GM18868 (cell line): Measurements from ENCODE around the gene PAWR.
"Not testable (repeated sequence)": the region's sequence is repeated elsewhere in the genome, so short reads cannot be mapped to it uniquely, and the experiment has no call there.

Source experiments
- ATAC-seq: cut with Tn5 transposase; IDR thresholded peaks from one replicate; pipeline ENCODE4 v1.9.1; 2021; ENCODE audit warnings: mild to moderate bottlenecking, moderate library complexity; ENCODE audit not compliant: unreplicated experiment

PAWR gene

GRCh38 chr12:79687711-79688260 is 3.0 kb downstream of the PAWR start:
- ATAC-seq: no peak

- no peak for ATAC-seq
These were observed 4.6 kb downstream of the PAWR start for GRCh38 chr12:79686171-79686570.

- ATAC-seq: no peak
These were observed 5.7 kb downstream of the PAWR start for GRCh38 chr12:79685068-79685467.

GRCh38 chr12:79684338-79684737 is 6.4 kb downstream of the PAWR start:
- ATAC-seq: not testable (repeated sequence)

- ATAC-seq: no peak
These were observed 8.2 kb downstream of the PAWR start for GRCh38 chr12:79682593-79682992.

GRCh38 chr12:79681008-79681590 is 9.7 kb downstream of the PAWR start:
- ATAC-seq: no peak

- ATAC-seq: no peak
These were observed 10.7 kb downstream of the PAWR start for GRCh38 chr12:79680051-79680450.

GRCh38 chr12:79678306-79678705 is 12.5 kb downstream of the PAWR start:
- no peak for ATAC-seq

GRCh38 chr12:79677672-79678071 is 13.1 kb downstream of the PAWR start:
- no peak for ATAC-seq

- no peak for ATAC-seq
These were observed 14.2 kb downstream of the PAWR start for GRCh38 chr12:79676579-79676978.

- no peak for ATAC-seq
These were observed 16.1 kb downstream of the PAWR start for GRCh38 chr12:79674629-79675028.

- no peak for ATAC-seq
These were observed 17.4 kb downstream of the PAWR start for GRCh38 chr12:79673354-79673753.

GRCh38 chr12:79668113-79668512 is 22.7 kb downstream of the PAWR start:
- ATAC-seq: no peak

GRCh38 chr12:79665212-79665887 is 25.4 kb downstream of the PAWR start:
- ATAC-seq: no peak

GRCh38 chr12:79664518-79664917 is 26.2 kb downstream of the PAWR start:
- ATAC-seq: no peak

- ATAC-seq: no peak
These were observed 28.5 kb downstream of the PAWR start for GRCh38 chr12:79662046-79662811.

- ATAC-seq: no peak
These were observed 29.1 kb downstream of the PAWR start for GRCh38 chr12:79661629-79662028.

- no peak for ATAC-seq
These were observed 30.8 kb downstream of the PAWR start for GRCh38 chr12:79659961-79660431.

- no peak for ATAC-seq
These were observed 32.5 kb downstream of the PAWR start for GRCh38 chr12:79658221-79658620.

GRCh38 chr12:79657136-79657535 is 33.6 kb downstream of the PAWR start:
- no peak for ATAC-seq

GRCh38 chr12:79655036-79655435 is 35.7 kb downstream of the PAWR start:
- ATAC-seq: no peak

- no peak for ATAC-seq
These were observed 38.2 kb downstream of the PAWR start for GRCh38 chr12:79652521-79652920.
